SK-N-MC (cell line): ENCODE results near the gene DNAJC15.

Experiments
- FOXP2 ChIP-seq: optimal IDR thresholded peaks from 2 replicates; pipeline ENCODE3; 2011; ENCODE audit warnings: mild to moderate bottlenecking, moderate library complexity; ENCODE audit not compliant: insufficient read depth; ENCODE audit errors: extremely low read length, control extremely low read depth
- POLR2AphosphoS5 ChIP-seq: IDR thresholded peaks from 2 replicates; pipeline ENCODE4 v1.6.1; 2012; ENCODE audit warnings: mild to moderate bottlenecking, low read depth, low read length, borderline replicate concordance

DNA sequence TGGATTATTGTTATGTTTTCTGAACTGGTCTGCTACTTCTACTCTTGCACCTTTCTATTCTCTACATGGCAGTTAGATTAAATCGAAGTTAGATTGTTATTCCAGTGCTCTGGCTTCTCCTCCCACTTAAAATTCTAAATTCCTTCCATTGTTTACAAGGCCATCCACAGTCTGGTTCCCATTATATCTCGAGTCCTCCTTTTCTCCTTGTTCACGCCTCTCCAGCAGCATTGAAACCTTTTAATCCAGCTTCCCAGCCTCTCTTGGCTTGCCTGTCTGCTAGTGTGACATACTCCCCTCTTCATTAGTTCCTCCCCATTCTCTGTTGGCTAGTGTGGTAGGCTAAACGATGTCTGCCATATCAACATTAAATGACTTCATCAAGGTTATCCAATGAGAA, 54.5 kb downstream of the DNAJC15 start:
- TF ChIP-seq FOXP2 (no peak), POLR2AphosphoS5 (no peak)
